Choroid plexus epithelial cell (primary cell): ENCODE measurements around the gene PRG3.
"Not testable (repeated sequence)": the region's sequence is repeated elsewhere in the genome, so short reads cannot be mapped to it uniquely, and the experiment has no call there.

Source experiments
- DNase-seq: peaks from one replicate; pipeline ENCODE4 v3.0.0-alpha.2; 2010; ENCODE audit warnings: low read depth
- H3K4me3 ChIP-seq: 2 replicates; pipeline ENCODE4 v1.5.1; 2011; ENCODE audit warnings: low read depth, mild to moderate bottlenecking, control low read depth, low read length, moderate library complexity
- TF ChIP-seq, protein P1 (sequence below): conservative IDR thresholded peaks from 2 replicates; pipeline ENCODE4 v1.5.1; 2011; ENCODE audit warnings: low read depth, mild to moderate bottlenecking, control low read depth, inconsistent platforms, low read length, moderate library complexity

Gene PRG3

DNA sequence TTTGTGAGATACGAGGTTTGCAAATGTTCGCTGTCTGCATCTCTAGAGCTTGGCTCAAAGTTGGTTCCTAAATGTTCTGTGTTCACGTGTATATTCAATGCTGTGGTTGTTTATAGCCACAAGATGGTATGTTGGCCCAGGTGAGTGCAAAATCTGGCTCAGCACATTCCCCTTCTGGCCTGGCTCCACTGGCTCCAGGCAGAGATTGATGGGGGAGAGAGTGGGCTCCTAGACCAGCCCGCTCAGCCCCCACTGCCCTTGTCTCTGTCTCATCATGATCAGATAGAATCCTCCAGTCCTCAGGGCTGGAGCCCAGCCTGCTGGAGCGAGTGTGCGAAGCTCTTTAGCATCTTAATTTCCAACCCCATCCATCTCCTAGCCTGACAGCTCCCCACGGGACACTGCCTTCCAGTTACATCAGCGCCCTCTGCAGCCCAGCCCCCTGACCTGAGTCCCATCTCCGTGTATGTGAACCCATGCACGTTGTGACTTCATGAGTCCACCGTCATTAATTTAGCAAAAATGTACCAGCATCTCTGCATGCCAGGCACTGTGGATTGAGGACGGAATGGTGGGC is 40.8 kb downstream of the PRG3 start:
- TF ChIP-seq, protein P1, sequence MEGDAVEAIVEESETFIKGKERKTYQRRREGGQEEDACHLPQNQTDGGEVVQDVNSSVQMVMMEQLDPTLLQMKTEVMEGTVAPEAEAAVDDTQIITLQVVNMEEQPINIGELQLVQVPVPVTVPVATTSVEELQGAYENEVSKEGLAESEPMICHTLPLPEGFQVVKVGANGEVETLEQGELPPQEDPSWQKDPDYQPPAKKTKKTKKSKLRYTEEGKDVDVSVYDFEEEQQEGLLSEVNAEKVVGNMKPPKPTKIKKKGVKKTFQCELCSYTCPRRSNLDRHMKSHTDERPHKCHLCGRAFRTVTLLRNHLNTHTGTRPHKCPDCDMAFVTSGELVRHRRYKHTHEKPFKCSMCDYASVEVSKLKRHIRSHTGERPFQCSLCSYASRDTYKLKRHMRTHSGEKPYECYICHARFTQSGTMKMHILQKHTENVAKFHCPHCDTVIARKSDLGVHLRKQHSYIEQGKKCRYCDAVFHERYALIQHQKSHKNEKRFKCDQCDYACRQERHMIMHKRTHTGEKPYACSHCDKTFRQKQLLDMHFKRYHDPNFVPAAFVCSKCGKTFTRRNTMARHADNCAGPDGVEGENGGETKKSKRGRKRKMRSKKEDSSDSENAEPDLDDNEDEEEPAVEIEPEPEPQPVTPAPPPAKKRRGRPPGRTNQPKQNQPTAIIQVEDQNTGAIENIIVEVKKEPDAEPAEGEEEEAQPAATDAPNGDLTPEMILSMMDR, result peak; percentile 23
- DNase-seq, result peak; percentile 26
- no peak overlapping the region for H3K4me3 ChIP-seq

DNA sequence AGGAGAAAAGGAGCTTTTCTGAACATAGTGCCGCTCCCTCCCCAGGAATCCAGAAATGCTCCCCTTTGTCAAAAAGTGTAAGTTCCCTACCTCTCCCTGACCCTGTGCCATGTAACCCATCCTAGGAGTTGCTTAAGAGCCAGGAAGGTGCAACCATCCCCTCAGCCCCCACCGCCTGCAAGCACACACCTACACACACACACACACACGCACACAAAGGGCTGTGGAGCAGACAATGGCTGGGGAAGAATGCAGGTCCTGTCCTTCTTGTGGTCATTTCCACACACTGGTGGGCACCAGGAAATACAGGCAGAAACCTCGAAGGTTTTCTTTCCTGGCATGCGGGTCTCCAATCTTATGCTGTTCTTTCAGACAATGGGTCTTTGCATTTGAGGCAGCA is 41.6 kb downstream of the PRG3 start:
- TF ChIP-seq, protein P1, result no peak
- DNase-seq, result no peak
- H3K4me3 ChIP-seq, result no peak overlapping the region

DNA sequence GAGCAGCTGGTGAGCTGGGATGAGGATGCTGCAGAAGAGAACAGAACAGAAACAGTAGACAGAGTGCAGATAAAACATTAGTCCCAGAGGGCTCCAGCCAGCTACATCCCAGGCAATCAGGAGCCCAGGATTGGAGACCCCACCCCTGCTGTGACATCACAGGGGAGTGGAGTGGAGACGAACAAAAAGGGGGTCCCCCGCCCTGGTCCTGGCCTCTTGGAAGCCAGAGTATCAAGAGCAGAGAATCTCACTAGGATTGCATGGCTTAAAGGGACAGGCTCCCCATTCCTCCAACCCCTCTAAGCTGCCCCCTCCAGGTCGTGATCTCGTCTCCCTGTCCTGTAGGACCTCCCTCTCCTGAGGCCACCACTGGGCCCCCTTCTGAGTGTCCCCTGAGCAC is 42.8 kb downstream of the PRG3 start, which contains the start of gene P2RX3:
Gene P2RX3, plus strand, starts transcription at position 211 of the 400 bp plus-strand sequence. CDS start 199 bp downstream, outside the sequence.
- H3K4me3 ChIP-seq, result no peak within 1 kb of the TSS
- DNase-seq, result no peak
- TF ChIP-seq, protein P1, result no peak

DNA sequence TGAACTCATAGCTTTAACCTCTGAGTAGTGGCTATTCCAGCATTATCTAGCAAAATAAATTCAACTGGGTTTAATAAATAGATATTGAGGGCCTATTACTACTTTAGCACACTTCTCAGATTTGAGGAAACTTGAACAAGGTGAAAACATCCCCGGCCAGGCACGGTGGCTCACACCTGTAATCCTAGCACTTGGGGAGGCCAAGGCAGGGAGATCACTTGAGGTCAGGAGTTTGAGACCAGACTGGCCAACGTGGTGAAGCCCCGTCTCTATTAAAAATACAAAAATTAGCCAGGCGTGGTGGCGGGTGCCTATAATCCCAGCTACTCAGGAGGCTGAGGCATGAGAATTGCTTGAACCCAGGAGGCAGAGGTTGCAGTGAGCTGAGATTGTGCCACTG is 44.1 kb downstream of the PRG3 start:
- not testable (repeated sequence) for H3K4me3 ChIP-seq, DNase-seq

DNA sequence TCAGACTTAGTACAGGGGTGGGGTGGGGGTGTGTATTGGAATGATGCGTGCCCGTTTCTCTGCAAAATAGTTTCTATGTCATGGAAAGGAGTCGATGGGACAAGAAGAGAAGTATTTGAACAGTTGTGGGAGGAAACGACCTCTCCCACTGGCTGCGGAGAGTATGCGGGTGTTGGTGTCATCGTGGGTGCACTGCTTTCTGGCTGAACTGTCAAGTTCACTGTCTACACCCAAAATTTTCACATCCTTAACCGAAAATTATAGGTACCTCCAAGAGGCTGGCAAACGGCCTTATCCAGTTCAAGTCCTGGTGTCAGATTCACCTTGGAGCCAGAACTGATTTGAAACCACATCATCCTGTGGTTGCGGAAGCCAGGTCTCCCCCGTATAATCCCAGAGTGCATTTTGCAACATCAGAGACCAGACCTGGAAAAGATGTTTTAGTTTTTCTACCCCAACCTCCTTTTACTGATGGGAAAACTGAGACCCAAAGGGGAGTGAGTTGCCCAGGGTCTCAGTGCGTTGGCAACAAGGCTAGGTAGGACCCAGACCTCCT is 44.8 kb downstream of the PRG3 start:
- DNase-seq, result no peak
- peak overlapping the region; percentile 79 for H3K4me3 ChIP-seq
- TF ChIP-seq, protein P1, result no peak

DNA sequence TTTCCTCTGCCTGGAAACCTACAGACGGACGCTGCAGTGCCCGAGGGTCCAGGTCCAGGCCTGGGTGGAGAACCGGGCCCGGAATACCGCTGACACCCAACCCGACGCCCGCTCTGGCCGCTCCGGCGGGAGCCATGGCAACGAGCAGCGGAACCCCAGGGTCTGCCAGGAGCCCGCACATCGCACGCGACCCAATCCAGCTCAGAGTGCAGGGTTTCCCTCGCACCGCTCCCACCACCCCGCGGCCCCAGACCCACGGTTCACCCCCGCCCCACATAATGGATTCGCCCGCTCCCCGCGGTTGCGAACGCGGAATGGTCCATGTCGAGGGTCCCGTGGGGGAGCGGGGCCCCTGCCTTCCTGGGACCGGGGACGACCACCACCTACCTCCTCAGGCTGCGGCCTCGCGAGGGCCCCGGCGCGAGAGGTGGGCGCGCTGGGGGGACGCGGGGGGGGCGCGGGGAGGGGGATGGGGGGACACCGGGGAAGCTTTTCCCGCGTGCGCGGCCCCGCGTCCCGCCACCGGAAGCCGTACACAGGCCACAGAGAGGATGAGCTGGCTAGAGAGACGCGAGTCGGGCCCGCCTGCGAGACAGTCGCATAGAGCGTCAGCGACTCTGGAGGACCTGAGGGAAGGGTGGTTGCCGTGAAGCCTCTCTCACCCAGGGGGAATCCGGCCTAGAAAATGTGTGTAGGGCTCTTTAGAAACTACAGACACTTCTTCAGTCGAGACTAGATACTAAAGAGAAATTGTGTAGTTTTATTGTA is 45.4 kb downstream of the PRG3 start, which contains the start of gene SSRP1:
Gene SSRP1, minus strand, starts transcription at position 550 of the 768 bp plus-strand sequence. CDS start 771 bp downstream, outside the sequence.
- TF ChIP-seq, protein P1, result no peak
- DNase-seq, result peak; percentile 86
- H3K4me3 ChIP-seq, result peak within 1 kb of the TSS; percentile 79

DNA sequence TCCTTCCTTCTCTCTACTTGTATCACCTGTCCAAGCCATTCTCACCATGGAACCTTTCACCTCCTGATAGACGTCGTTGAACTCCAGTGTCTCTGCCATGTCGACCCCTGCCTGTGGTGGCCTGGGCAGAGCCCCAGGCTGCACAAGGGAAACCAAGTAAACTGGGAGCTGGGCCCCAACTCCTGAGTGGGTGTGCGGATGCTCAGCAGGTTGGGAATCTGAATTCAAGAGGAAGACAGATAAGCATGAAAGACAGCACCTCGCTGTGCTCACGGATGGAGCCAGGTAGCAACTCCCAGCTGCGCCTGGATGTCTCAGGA is 46.0 kb downstream of the PRG3 start:
- peak overlapping the region; percentile 79 for H3K4me3 ChIP-seq
- DNase-seq, result no peak
- TF ChIP-seq, protein P1, result no peak
